Osteoblast (primary cell): Measurements from ENCODE around the gene GRIK3. TPM values are rescaled to one million over a fixed set of nuclear protein-coding genes. Genes with fewer than 3 reads are reported as not detected.

Experiments used
- DNase-seq: peaks from one replicate; pipeline ENCODE4 v3.0.0; 2011; ENCODE audit warnings: low spot score, mixed read lengths; ENCODE audit not compliant: insufficient read length; ENCODE audit errors: missing footprints
- H2AFZ ChIP-seq: 2 replicates; pipeline ENCODE4 v1.6.0; 2011; ENCODE audit warnings: mild to moderate bottlenecking, low read length
- H3K27ac ChIP-seq: 2 replicates; pipeline ENCODE4 v1.5.1; 2011; ENCODE audit warnings: mild to moderate bottlenecking, low read depth, low read length, moderate library complexity
- H3K27me3 ChIP-seq: 2 replicates; pipeline ENCODE4 v1.6.0; 2012; ENCODE audit warnings: mild to moderate bottlenecking, control low read depth, inconsistent platforms, low read length, moderate library complexity; ENCODE audit not compliant: insufficient read depth
- H3K36me3 ChIP-seq: 2 replicates; pipeline ENCODE4 v1.5.1; 2011; ENCODE audit warnings: mild to moderate bottlenecking, low read length, control low read depth, moderate library complexity; ENCODE audit not compliant: insufficient read depth
- H3K4me1 ChIP-seq: 2 replicates; pipeline ENCODE4 v1.5.1; 2011; ENCODE audit warnings: mild to moderate bottlenecking, low read length, control low read depth, moderate library complexity; ENCODE audit not compliant: insufficient read depth
- H3K4me2 ChIP-seq: 2 replicates; pipeline ENCODE4 v1.6.0; 2011; ENCODE audit warnings: mild to moderate bottlenecking, low read length; ENCODE audit not compliant: insufficient read depth
- H3K4me3 ChIP-seq: fragments of 200-600 bp; sonication (generic); 3 replicates; pipeline ENCODE4 v1.5.1; 2012; ENCODE audit warnings: mild to moderate bottlenecking, low read length, inconsistent platforms; ENCODE audit not compliant: insufficient read depth
- H3K79me2 ChIP-seq: 2 replicates; pipeline ENCODE4 v1.6.0; 2012; ENCODE audit warnings: mild to moderate bottlenecking, low read length, control low read depth, inconsistent platforms; ENCODE audit not compliant: insufficient read depth
- H3K9me3 ChIP-seq: 2 replicates; pipeline ENCODE4 v1.5.1; 2011; ENCODE audit warnings: low read depth, low read length, control low read depth
- H4K20me1 ChIP-seq: 2 replicates; pipeline ENCODE4 v1.6.0; 2012; ENCODE audit warnings: mild to moderate bottlenecking, low read length, control low read depth; ENCODE audit not compliant: insufficient read depth
- total RNA-seq: library from RNA; depleted of rRNA; stranded (reverse); fragments of >200 nt; gene quantifications from 2 replicates; pipeline ENCODE4 v1.2.3, GENCODE V29; 2012
- TF ChIP-seq, protein P1 (sequence below): IDR thresholded peaks from 2 replicates; pipeline ENCODE4 v1.5.1; 2011; ENCODE audit warnings: mild to moderate bottlenecking, low read depth, low read length, moderate library complexity; ENCODE audit errors: extremely low read depth

GRIK3 gene
- total RNA-seq, 1 donor: not detected

DNA sequence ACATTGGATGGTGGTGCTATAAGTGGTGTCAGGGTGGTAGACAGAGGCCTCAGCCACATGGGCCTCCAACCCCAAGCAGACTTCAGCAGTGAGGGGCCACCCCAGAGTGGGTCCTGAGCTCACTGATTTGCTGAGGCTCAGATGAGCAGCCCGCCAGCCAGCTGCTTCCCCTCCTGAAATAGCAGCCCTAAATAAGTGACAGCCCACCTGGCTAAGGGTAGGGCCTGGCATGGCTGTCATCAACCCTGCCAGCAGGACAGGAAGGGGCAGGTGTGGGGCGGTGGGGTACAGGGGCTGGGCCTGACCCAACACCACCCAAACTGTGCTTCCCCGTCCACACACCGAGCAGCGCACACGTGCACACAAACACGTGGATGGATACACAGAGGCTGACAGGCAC lies 79.3 kb downstream of the GRIK3 start:
- Histone ChIP-seq H4K20me1 (no peaks in the 10 kb centered on the region), H3K27ac (no peak overlapping the region), H3K4me1 (no peaks in the 10 kb centered on the region), H3K9me3 (no peaks in the 10 kb centered on the region), H3K27me3 (no peaks in the 10 kb centered on the region), H3K4me2 (no peak overlapping the region), H3K4me3 (no peak overlapping the region), H2AFZ (no peak overlapping the region), H3K36me3 (no peaks in the 10 kb centered on the region), H3K79me2 (no peaks in the 10 kb centered on the region)
- peak; percentile 19 for DNase-seq
- TF ChIP-seq, protein P1, sequence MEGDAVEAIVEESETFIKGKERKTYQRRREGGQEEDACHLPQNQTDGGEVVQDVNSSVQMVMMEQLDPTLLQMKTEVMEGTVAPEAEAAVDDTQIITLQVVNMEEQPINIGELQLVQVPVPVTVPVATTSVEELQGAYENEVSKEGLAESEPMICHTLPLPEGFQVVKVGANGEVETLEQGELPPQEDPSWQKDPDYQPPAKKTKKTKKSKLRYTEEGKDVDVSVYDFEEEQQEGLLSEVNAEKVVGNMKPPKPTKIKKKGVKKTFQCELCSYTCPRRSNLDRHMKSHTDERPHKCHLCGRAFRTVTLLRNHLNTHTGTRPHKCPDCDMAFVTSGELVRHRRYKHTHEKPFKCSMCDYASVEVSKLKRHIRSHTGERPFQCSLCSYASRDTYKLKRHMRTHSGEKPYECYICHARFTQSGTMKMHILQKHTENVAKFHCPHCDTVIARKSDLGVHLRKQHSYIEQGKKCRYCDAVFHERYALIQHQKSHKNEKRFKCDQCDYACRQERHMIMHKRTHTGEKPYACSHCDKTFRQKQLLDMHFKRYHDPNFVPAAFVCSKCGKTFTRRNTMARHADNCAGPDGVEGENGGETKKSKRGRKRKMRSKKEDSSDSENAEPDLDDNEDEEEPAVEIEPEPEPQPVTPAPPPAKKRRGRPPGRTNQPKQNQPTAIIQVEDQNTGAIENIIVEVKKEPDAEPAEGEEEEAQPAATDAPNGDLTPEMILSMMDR: no peak

DNA sequence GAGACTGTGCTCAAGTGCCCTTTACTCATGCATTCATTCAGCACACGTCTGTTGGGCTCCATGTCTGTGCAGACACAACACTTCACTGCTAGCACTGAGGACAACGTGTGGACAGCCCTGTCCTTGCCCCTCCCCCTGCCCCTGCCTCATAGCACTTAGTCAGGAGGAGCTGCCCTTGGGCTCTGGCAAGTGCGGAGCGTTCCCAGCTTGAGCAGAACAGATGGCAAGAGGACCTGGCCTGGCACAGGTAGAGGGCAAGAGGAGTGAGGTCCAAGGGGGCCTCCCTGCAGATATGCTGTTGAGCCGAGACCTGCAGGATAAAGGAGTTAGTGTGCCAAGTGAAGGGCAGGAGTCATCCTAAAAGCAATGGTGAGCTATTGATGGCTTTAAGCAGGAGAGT lies 81.3 kb downstream of the GRIK3 start:
- Histone ChIP-seq H3K27me3 (no peaks in the 10 kb centered on the region), H3K4me3 (no peak overlapping the region), H3K27ac (no peak overlapping the region), H3K4me1 (no peaks in the 10 kb centered on the region), H3K4me2 (no peak overlapping the region), H3K79me2 (no peaks in the 10 kb centered on the region), H2AFZ (no peak overlapping the region), H3K9me3 (no peaks in the 10 kb centered on the region), H3K36me3 (no peaks in the 10 kb centered on the region), H4K20me1 (no peaks in the 10 kb centered on the region)
- TF ChIP-seq, protein P1: no peak
- DNase-seq: no peak

DNA sequence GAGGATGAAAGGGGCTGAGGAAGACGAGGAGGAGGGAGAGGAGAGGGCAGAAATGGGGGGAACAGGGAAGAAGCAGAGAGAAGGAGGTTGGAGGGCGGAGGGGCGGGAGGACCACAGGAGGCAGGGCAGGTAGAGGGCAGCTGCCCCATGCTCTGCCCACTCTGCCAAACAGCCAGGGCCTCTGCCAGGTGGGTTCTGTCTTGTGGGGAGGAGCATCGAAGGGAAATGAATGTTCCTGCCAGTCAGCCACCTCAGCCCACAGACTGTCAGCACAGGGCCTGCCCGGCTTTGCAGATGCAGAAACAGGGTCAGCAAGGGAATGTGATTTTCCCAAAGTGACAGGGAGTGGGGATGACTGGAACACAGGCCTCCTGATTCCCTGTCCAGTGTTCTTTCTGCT lies 82.6 kb downstream of the GRIK3 start:
- Histone ChIP-seq H3K27ac (no peak overlapping the region), H3K9me3 (no peaks in the 10 kb centered on the region), H3K36me3 (no peaks in the 10 kb centered on the region), H2AFZ (no peak overlapping the region), H3K4me2 (no peak overlapping the region), H3K4me3 (no peak overlapping the region), H4K20me1 (no peaks in the 10 kb centered on the region), H3K27me3 (no peaks in the 10 kb centered on the region), H3K79me2 (no peaks in the 10 kb centered on the region), H3K4me1 (no peaks in the 10 kb centered on the region)
- TF ChIP-seq, protein P1: no peak
- no peak for DNase-seq

DNA sequence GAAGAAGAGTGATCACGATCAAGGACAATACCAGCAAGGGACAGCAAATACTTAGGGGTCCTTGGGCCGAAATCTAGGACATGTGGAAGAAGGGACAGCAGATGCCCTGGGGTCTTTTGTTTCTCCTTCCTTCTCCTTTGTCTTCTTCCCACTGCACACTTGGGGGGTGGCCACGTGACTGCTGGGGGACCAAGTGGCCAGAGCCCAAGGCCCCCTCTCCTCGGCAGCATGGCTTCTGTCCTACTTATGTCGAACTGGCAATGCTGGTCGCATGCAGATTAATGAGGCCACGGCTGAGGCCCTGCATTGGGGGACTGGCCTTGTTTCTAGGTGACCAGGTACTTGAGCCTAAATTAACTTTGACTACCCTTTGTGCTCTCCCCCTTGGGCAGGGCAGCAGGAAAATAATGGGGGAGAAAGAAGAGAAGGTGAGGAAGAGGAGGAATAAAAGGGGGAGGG lies 83.0 kb downstream of the GRIK3 start:
- H2AFZ ChIP-seq: no peak overlapping the region
- no peaks in the 10 kb centered on the region for H4K20me1 ChIP-seq
- TF ChIP-seq, protein P1: no peak
- H3K4me1 ChIP-seq: no peaks in the 10 kb centered on the region
- DNase-seq: no peak
- no peak overlapping the region for H3K4me2 ChIP-seq
- no peak overlapping the region for H3K27ac ChIP-seq
- no peaks in the 10 kb centered on the region for H3K79me2 ChIP-seq
- no peaks in the 10 kb centered on the region for H3K36me3 ChIP-seq
- H3K27me3 ChIP-seq: no peaks in the 10 kb centered on the region
- no peak overlapping the region for H3K4me3 ChIP-seq
- no peaks in the 10 kb centered on the region for H3K9me3 ChIP-seq
